MM.1S (cell line): Measurements from ENCODE around the gene DVL2.

ENCODE experiments used
- CTCF ChIP-seq: fragments of 300-600 bp; sonication (generic); IDR thresholded peaks from 2 replicates; pipeline ENCODE4 v1.5.1; 2016; ENCODE audit warnings: antibody characterized with exemption, low read length, mixed read lengths
- EZH2 ChIP-seq: fragments of 300-600 bp; sonication (generic); optimal IDR thresholded peaks from 2 replicates; pipeline ENCODE3; 2017; ENCODE audit warnings: low read depth, mild to moderate bottlenecking, antibody characterized with exemption, low read length, mixed read lengths
- EZH2phosphoT487 ChIP-seq: fragments of 300-600 bp; sonication (generic); IDR thresholded peaks from 2 replicates; pipeline ENCODE4 v1.6.1; 2018; ENCODE audit warnings: antibody characterized with exemption, low read length

DNA sequence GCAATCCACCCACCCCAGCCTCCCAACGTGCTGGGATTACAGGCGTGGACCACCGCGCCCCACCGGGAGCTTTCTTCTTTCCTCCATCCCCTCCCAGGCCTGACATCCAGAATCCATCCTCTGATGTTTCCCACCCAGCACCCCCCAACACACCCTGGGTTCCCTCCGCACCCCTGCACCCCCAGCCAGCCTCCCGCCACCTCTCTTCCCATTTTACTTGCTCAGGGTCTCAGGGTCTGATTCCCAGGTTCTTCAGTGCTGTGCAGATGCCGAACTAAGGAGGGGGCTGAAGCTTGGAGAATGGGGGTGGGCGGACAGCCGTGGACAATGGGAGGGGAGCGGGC, 55.4 kb downstream of the DVL2 start:
- TF ChIP-seq CTCF: no peak
- no peak for TF ChIP-seq EZH2phosphoT487
- TF ChIP-seq EZH2: no peak
